Ishikawa (cell line): ENCODE data around the gene SERPINB6.

Experiments
- CEBPB ChIP-seq: IDR thresholded peaks from 2 replicates; pipeline ENCODE4 v1.6.1; 2012
- CREB1 ChIP-seq: IDR thresholded peaks from 2 replicates; pipeline ENCODE4 v1.6.1; 2012; ENCODE audit warnings: low read depth
- EGR1 ChIP-seq: IDR thresholded peaks from 2 replicates; pipeline ENCODE4 v1.6.1; 2012
- EP300 ChIP-seq: IDR thresholded peaks from 2 replicates; pipeline ENCODE4 v1.6.1; 2012; ENCODE audit warnings: borderline replicate concordance
- FOXM1 ChIP-seq: IDR thresholded peaks from 2 replicates; pipeline ENCODE4 v1.6.1; 2012; ENCODE audit warnings: low read depth, borderline replicate concordance
- MAX ChIP-seq: IDR thresholded peaks from 2 replicates; pipeline ENCODE4 v1.6.1; 2012
- NFIC ChIP-seq: IDR thresholded peaks from 2 replicates; pipeline ENCODE4 v1.6.1; 2012
- RAD21 ChIP-seq: IDR thresholded peaks from 2 replicates; pipeline ENCODE4 v1.6.1; 2012; ENCODE audit warnings: low read depth
- REST ChIP-seq: IDR thresholded peaks from 2 replicates; pipeline ENCODE4 v1.6.1; 2012; ENCODE audit warnings: low read depth, mild to moderate bottlenecking
- TAF1 ChIP-seq: IDR thresholded peaks from 2 replicates; pipeline ENCODE4 v1.6.1; 2012; ENCODE audit warnings: low read depth, mild to moderate bottlenecking
- TCF12 ChIP-seq: IDR thresholded peaks from 2 replicates; pipeline ENCODE4 v1.6.1; 2012; ENCODE audit warnings: low read depth
- TEAD4 ChIP-seq: IDR thresholded peaks from 2 replicates; pipeline ENCODE4 v1.6.1; 2012
- USF1 ChIP-seq: IDR thresholded peaks from 2 replicates; pipeline ENCODE4 v1.6.1; 2012
- YY1 ChIP-seq: IDR thresholded peaks from 2 replicates; pipeline ENCODE4 v1.6.1; 2012; ENCODE audit warnings: low read depth
- ZBTB7A ChIP-seq: IDR thresholded peaks from 2 replicates; pipeline ENCODE4 v1.6.1; 2012; ENCODE audit warnings: low read depth

Gene SERPINB6

GRCh38 chr6:2916158-2916925, 55.0 kb downstream of the SERPINB6 start:
- TF ChIP-seq YY1 (no peak), USF1 (no peak), FOXM1 (no peak), TCF12 (no peak), NFIC (no peak), RAD21 (no peak), TEAD4 (no peak), EP300 (no peak), REST (no peak), CREB1 (no peak), MAX (no peak)

GRCh38 chr6:2915150-2915549, 56.2 kb downstream of the SERPINB6 start:
- TF ChIP-seq RAD21, result no peak
- no peak for TF ChIP-seq CEBPB
- no peak for TF ChIP-seq MAX
- no peak for TF ChIP-seq ZBTB7A
- TF ChIP-seq EGR1, result no peak
- TF ChIP-seq REST, result no peak
- TF ChIP-seq TCF12, result no peak
- TF ChIP-seq EP300, result no peak
- no peak for TF ChIP-seq YY1
- TF ChIP-seq CREB1, result no peak

- TF ChIP-seq YY1 (no peak), MAX (no peak), TAF1 (no peak), USF1 (no peak), ZBTB7A (no peak), TCF12 (no peak), RAD21 (no peak), FOXM1 (no peak), EGR1 (no peak), TEAD4 (no peak), CREB1 (no peak), NFIC (no peak), CEBPB (no peak), EP300 (no peak), REST (no peak)
These were observed 57.1 kb downstream of the SERPINB6 start for GRCh38 chr6:2914318-2914660.

- TF ChIP-seq MAX (no peak), FOXM1 (no peak), CEBPB (no peak), TAF1 (no peak), EP300 (no peak), TEAD4 (no peak), CREB1 (no peak)
These were observed 57.6 kb downstream of the SERPINB6 start for GRCh38 chr6:2913621-2914317.
